Esophagus muscularis mucosa (tissue), 3 donors: Measurements from ENCODE around the gene CALML4.

Experiments
- EP300 ChIP-seq: sonication (generic); formaldehyde crosslinking; IDR thresholded peaks from one replicate; pipeline ENCODE4 v1.6.1; 2017; ENCODE audit warnings: antibody characterized with exemption
- TF ChIP-seq, protein P1 (sequence below), 3 experiments: fragments of 200-600 bp in 2 of 3; fragments of 450-650 bp in 1 of 3; sonication (generic) in 2 of 3; IDR thresholded peaks; one replicate each; pipeline ENCODE4 v1.5.1; 2017 to 2019; ENCODE audit warnings: antibody characterized with exemption in 3 of 3, mild to moderate bottlenecking in 2 of 3, moderate library complexity in 1 of 3

DNA sequence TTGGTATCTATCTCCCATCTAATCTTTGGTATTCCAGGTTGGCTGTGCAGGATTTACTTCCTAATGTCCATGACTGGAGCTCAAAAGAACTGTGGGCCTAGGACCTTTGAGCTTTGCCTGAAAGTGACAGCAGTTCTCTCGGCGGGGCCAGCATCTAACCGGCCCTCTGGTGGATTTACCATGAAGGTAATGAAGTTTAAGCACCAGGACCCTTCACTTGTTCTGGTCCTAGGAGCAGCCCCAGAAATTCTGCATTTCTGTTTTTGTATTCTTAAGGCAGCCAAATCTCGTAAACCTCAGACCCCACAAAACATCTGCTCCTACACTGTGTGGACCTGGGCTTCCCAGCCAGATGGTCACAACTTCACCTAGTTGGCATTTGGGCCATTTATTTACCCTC lies 13.0 kb downstream of the CALML4 start:
- TF ChIP-seq, protein P1, sequence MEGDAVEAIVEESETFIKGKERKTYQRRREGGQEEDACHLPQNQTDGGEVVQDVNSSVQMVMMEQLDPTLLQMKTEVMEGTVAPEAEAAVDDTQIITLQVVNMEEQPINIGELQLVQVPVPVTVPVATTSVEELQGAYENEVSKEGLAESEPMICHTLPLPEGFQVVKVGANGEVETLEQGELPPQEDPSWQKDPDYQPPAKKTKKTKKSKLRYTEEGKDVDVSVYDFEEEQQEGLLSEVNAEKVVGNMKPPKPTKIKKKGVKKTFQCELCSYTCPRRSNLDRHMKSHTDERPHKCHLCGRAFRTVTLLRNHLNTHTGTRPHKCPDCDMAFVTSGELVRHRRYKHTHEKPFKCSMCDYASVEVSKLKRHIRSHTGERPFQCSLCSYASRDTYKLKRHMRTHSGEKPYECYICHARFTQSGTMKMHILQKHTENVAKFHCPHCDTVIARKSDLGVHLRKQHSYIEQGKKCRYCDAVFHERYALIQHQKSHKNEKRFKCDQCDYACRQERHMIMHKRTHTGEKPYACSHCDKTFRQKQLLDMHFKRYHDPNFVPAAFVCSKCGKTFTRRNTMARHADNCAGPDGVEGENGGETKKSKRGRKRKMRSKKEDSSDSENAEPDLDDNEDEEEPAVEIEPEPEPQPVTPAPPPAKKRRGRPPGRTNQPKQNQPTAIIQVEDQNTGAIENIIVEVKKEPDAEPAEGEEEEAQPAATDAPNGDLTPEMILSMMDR (IDR thresholded peaks at IDR 0.05): no peak
- no peak for TF ChIP-seq EP300
